ENCODE data around the gene SCCPDH.

DNA sequence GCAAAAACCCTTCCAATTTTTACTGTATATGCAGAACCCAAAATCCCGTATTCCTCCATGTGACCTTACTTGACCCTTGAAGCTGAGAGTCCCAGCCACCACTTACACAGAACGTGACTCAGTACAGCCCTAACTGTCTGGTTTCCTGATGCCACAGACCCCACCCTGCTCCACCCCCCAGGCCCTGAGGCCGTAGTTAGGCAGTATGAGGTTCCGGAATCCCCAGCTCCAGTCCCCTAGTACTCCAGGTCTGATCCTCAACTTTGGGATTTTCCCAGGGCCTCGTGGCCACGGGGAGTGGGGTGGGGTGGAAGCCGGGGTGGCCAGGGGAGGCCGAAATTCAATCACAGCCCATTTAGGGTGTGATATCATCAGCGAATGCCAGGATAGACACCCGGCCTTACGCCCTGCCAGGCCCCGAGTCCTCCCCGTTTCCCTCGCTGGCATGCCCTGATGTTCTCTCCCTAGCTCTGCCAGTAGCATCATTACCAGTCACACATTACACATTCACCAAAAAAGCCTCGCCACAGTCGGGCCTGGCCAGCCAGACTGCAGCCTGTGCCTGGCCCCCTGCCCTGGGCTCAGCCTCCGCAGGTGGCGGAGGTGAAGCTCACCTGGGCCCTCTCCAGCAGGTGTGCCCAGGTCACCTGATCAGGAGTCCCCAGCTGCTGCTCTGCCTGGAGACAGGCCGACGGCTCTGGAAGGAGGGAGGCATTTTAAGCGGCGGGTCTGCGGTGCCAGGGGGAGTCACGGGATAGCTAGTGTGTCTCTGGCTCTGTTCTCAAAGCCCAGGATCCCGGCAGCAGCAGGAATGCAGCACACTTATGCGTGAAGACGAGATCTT is 70.8 kb downstream of the SCCPDH start:
- TF ChIP-seq POLR2A (IDR thresholded peaks at IDR 0.05; ENCODE audit: low read length) (no peak), GATA1 (IDR thresholded peaks at IDR 0.05; ENCODE audit: low read depth, low read length) (no peak)

Measured in erythroblast (primary cell).